OCI-LY1 (cell line): ENCODE results near the gene HMGN4.

ENCODE experiments used
- H2AFZ ChIP-seq: fragments of 200-600 bp; sonication (generic), shearing (Covaris generic); 2 replicates; pipeline ENCODE4 v1.6.0; 2014; ENCODE audit warnings: antibody characterized with exemption, mild to moderate bottlenecking, low read length
- H3F3A ChIP-seq: fragments of 200-600 bp; sonication (generic), shearing (Covaris generic); 2 replicates; pipeline ENCODE4 v1.6.0; 2014; ENCODE audit warnings: mild to moderate bottlenecking, antibody characterized with exemption, low read length, moderate library complexity; ENCODE audit not compliant: insufficient read depth
- H3K27ac ChIP-seq: fragments of 200-600 bp; sonication (generic); 2 replicates; pipeline ENCODE4 v1.5.1; 2014; ENCODE audit warnings: low read length, mixed run types, mild to moderate bottlenecking, low read depth; ENCODE audit not compliant: poor library complexity, severe bottlenecking
- H3K27me3 ChIP-seq: fragments of 200-600 bp; sonication (generic); 2 replicates; pipeline ENCODE4 v1.6.0; 2014; ENCODE audit warnings: antibody characterized with exemption, mild to moderate bottlenecking, low read length, moderate library complexity; ENCODE audit not compliant: insufficient read depth
- H3K36me3 ChIP-seq: fragments of 200-600 bp; sonication (generic); 2 replicates; pipeline ENCODE4 v1.6.1; 2014; ENCODE audit warnings: mild to moderate bottlenecking, antibody characterized with exemption, low read length, moderate library complexity, mixed read lengths; ENCODE audit not compliant: insufficient read depth
- H3K4me1 ChIP-seq: fragments of 200-600 bp; sonication (generic); 2 replicates; pipeline ENCODE4 v1.5.1; 2014; ENCODE audit warnings: mild to moderate bottlenecking, low read length, moderate library complexity; ENCODE audit not compliant: insufficient read depth, severe bottlenecking
- H3K4me2 ChIP-seq: fragments of 200-600 bp; sonication (generic), shearing (Covaris generic); 2 replicates; pipeline ENCODE4 v1.6.1; 2014; ENCODE audit warnings: low read length
- H3K4me3 ChIP-seq: fragments of 200-600 bp; sonication (generic); 2 replicates; pipeline ENCODE4 v1.5.1; 2014; ENCODE audit warnings: low read length, low read depth, mild to moderate bottlenecking, mixed read lengths; ENCODE audit not compliant: poor library complexity, severe bottlenecking
- H3K79me2 ChIP-seq: fragments of 200-600 bp; shearing (Covaris generic); 2 replicates; pipeline ENCODE4 v1.6.1; 2016; ENCODE audit warnings: mixed run types, low read length, mixed read lengths; ENCODE audit not compliant: insufficient read depth
- H3K9ac ChIP-seq: fragments of 200-600 bp; sonication (generic), shearing (Covaris generic); 2 replicates; pipeline ENCODE4 v1.6.1; 2014; ENCODE audit warnings: mild to moderate bottlenecking, low read length, mixed read lengths
- H3K9me2 ChIP-seq: fragments of 200-600 bp; sonication (generic), shearing (Covaris generic); 2 replicates; pipeline ENCODE4 v1.6.1; 2014; ENCODE audit warnings: low read depth, mild to moderate bottlenecking, low read length, mixed read lengths
- H3K9me3 ChIP-seq: fragments of 200-600 bp; shearing (Covaris generic); 2 replicates; pipeline ENCODE4 v1.6.1; 2014; ENCODE audit warnings: low read length, mixed read lengths
- H4K20me1 ChIP-seq: fragments of 200-600 bp; sonication (generic), shearing (Covaris generic); 2 replicates; pipeline ENCODE4 v1.6.0; 2016; ENCODE audit warnings: mild to moderate bottlenecking, low read length; ENCODE audit not compliant: insufficient read depth
- EZH2 ChIP-seq: fragments of 200-600 bp; sonication (generic), shearing (Covaris generic); IDR thresholded peaks from 2 replicates; pipeline ENCODE4 v1.8.0; 2017; ENCODE audit warnings: borderline replicate concordance, mixed run types, mild to moderate bottlenecking, antibody characterized with exemption, low read length, moderate library complexity, mixed read lengths
- TF ChIP-seq, protein P1 (sequence below): fragments of 200-600 bp; sonication (generic), shearing (Covaris generic); IDR thresholded peaks from 2 replicates; pipeline ENCODE4 v1.5.1; 2017; ENCODE audit warnings: mild to moderate bottlenecking, antibody characterized with exemption, low read length, moderate library complexity, mixed read lengths

HMGN4 gene

DNA sequence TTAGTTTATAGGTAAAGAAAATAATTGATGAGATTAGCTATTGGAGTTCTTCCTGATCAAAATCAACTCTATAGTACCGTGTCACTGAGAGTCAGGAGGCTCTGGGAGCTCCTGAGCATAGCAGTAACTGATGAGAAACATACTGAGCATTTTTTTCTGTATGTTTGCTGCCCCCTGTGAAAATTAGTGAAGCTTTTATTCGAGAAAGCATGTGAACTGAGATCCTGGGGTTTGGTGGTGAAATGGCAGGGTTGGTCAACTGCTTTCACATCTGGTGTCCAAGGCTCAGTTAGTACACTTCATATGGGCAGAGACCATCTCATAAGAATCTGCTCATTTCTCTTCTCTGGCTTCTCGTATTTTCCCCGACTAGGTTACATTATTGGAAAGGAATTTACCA lies 54.5 kb downstream of the HMGN4 start:
- Histone ChIP-seq H2AFZ (no peak overlapping the region), H3F3A (no peaks in the 10 kb centered on the region), H3K27me3 (no peaks in the 10 kb centered on the region), H3K4me3 (no peak overlapping the region), H3K27ac (no peak overlapping the region), H3K9me2 (no peaks in the 10 kb centered on the region; the same call in 1 of the 2 replicates), H3K9ac (no peak overlapping the region), H3K4me2 (no peak overlapping the region), H3K4me1 (peaks cover 11% of the 10 kb centered on the region), H3K79me2 (peaks cover 7% of the 10 kb centered on the region), H3K36me3 (no peaks in the 10 kb centered on the region), H3K9me3 (no peaks in the 10 kb centered on the region), H4K20me1 (no peaks in the 10 kb centered on the region)
- TF ChIP-seq EZH2, result no peak
- TF ChIP-seq, protein P1, sequence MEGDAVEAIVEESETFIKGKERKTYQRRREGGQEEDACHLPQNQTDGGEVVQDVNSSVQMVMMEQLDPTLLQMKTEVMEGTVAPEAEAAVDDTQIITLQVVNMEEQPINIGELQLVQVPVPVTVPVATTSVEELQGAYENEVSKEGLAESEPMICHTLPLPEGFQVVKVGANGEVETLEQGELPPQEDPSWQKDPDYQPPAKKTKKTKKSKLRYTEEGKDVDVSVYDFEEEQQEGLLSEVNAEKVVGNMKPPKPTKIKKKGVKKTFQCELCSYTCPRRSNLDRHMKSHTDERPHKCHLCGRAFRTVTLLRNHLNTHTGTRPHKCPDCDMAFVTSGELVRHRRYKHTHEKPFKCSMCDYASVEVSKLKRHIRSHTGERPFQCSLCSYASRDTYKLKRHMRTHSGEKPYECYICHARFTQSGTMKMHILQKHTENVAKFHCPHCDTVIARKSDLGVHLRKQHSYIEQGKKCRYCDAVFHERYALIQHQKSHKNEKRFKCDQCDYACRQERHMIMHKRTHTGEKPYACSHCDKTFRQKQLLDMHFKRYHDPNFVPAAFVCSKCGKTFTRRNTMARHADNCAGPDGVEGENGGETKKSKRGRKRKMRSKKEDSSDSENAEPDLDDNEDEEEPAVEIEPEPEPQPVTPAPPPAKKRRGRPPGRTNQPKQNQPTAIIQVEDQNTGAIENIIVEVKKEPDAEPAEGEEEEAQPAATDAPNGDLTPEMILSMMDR, result peak; percentile 42

DNA sequence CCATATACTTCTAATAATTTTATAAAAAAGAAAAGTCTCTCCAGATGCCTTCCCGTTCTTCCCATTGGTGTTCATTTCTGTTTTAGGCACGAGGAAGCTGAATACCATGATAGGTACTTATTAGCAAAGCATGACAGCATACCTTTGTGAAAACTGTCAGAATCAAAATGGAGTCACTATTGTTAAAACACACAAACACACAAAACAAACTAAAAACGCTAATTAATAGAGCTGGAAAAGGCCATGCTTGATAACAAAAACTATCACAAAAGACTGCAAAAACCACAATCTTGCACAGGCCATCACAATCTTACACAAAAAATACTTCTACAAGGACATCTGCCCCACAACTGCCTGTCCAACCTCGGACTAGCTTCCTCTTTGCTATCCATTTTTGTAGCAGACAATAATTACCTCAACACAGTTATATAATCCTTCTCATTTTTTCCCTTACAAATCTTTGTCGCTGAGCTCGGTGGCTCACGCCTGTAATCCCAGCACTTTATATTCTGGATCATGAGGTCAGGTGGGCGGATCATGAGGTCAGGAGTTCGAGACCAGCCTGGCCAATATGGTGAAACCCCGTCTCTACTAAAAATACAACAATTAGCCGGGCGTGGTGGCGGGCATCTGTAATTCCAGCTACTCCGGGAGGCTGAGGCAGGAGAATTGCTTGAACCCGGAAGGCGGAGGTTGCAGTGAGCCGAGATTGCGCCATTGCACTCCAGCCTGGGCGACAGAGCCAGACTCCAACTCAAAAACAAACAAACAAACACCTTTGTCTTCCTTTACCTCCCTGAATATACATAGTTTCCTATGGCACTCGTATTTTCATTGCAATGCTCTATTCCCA lies 55.3 kb downstream of the HMGN4 start:
- no peaks in the 10 kb centered on the region for H3K9me3 ChIP-seq
- no peak overlapping the region for H3K4me2 ChIP-seq
- no peaks in the 10 kb centered on the region for H3F3A ChIP-seq
- H3K4me3 ChIP-seq, result no peak overlapping the region
- H3K79me2 ChIP-seq, result peaks cover 13% of the 10 kb centered on the region
- H3K9me2 ChIP-seq, result no peaks in the 10 kb centered on the region; the same call in 1 of the 2 replicates
- TF ChIP-seq, protein P1, result no peak
- no peak for TF ChIP-seq EZH2
- peaks cover 19% of the 10 kb centered on the region for H3K4me1 ChIP-seq
- H3K27ac ChIP-seq, result no peak overlapping the region
- H3K27me3 ChIP-seq, result no peaks in the 10 kb centered on the region
- H2AFZ ChIP-seq, result no peak overlapping the region
- H3K9ac ChIP-seq, result no peak overlapping the region
- peaks cover 7% of the 10 kb centered on the region for H3K36me3 ChIP-seq
- H4K20me1 ChIP-seq, result no peaks in the 10 kb centered on the region

DNA sequence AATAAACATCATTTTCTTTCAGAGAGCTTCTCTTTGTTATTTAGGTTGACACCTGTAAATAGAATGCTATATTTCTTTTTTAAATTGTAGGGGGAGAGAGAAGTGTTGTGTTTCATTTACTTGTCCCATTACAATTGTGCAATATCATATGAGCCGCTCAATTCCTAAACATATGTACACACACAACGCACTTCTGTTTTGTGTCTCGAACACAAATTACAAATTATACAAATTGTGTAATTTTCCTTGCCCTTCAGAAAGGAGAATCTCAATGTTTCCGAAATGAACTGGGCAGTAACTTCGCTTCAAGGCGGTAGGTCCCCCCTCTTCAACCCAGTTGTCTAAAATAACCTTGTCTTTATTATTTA lies 55.9 kb downstream of the HMGN4 start:
- no peak for TF ChIP-seq EZH2
- TF ChIP-seq, protein P1, result no peak
- no peaks in the 10 kb centered on the region for H3K9me3 ChIP-seq
- no peak overlapping the region for H2AFZ ChIP-seq
- H3K36me3 ChIP-seq, result peaks cover 11% of the 10 kb centered on the region
- H3K9me2 ChIP-seq, result no peaks in the 10 kb centered on the region; the same call in 1 of the 2 replicates
- no peaks in the 10 kb centered on the region for H4K20me1 ChIP-seq
- no peaks in the 10 kb centered on the region for H3K27me3 ChIP-seq
- H3K79me2 ChIP-seq, result peaks cover 13% of the 10 kb centered on the region
- H3K27ac ChIP-seq, result no peak overlapping the region
- no peak overlapping the region for H3K9ac ChIP-seq
- H3K4me2 ChIP-seq, result no peak overlapping the region
- peaks cover 19% of the 10 kb centered on the region for H3K4me1 ChIP-seq
- no peak overlapping the region for H3K4me3 ChIP-seq
- H3F3A ChIP-seq, result no peaks in the 10 kb centered on the region
